HepG2 (cell line): Measurements from ENCODE around the gene ERBB3. TPM values are rescaled to one million over a fixed set of nuclear protein-coding genes. Genes with fewer than 3 reads are reported as not detected.

Experiments
- AKNA ChIP-seq: sonication (generic); formaldehyde crosslinking; IDR thresholded peaks from 2 replicates; pipeline ENCODE4 v1.4.0; 2020; ENCODE audit warnings: missing genetic modification reagents, borderline replicate concordance
- KLF16 ChIP-seq, 2 experiments: sonication (generic) in 1 of 2; formaldehyde crosslinking in 1 of 2; IDR thresholded peaks; 2 replicates each; pipeline versions ENCODE4 v1.6.1 to v1.8.0; 2016 to 2023; ENCODE audit warnings: missing genetic modification reagents in 2 of 2, missing compliant biosample characterization in 1 of 2
- NFYB ChIP-seq: sonication (generic); formaldehyde crosslinking; IDR thresholded peaks from 2 replicates; pipeline ENCODE4 v1.4.0; 2020; ENCODE audit warnings: missing genetic modification reagents
- PCBP1 ChIP-seq: fragments of 200-400 bp; formaldehyde crosslinking; IDR thresholded peaks from 2 replicates; pipeline ENCODE4 v1.6.1; 2017; ENCODE audit warnings: mild to moderate bottlenecking, low read depth, low read length, borderline replicate concordance
- SAP130 ChIP-seq: IDR thresholded peaks from 2 replicates; pipeline ENCODE4 v1.6.1; 2016; ENCODE audit warnings: low read depth
- ZBTB33 ChIP-seq: sonication (generic); formaldehyde crosslinking; IDR thresholded peaks from 2 replicates; pipeline ENCODE4 v1.4.0; 2020; ENCODE audit warnings: missing genetic modification reagents
- ZNF280B ChIP-seq: sonication (generic); formaldehyde crosslinking; IDR thresholded peaks from 2 replicates; pipeline ENCODE4 v1.5.0; 2020; ENCODE audit warnings: missing genetic modification reagents, mild to moderate bottlenecking, borderline replicate concordance
- polyA plus RNA-seq, 8 experiments: library from polyadenylated mRNA; depleted of rRNA in 3 of 8; stranded (reverse) in 7 of 8; unstranded in 1 of 8; fragments of >200 nt; fragmentation: Illumina TruSeq in 4 of 8; extraction: Trizol in 4 of 8; gene quantifications; 2 replicates each; pipeline versions ENCODE4 v1.2.1 to v1.2.3, GENCODE V29; 2011 to 2016; ENCODE audit warnings: low read depth in 4 of 8, missing spikeins in 1 of 8, mixed read lengths in 1 of 8; ENCODE audit not compliant: insufficient read depth in 1 of 8
- total RNA-seq, 5 experiments: library from RNA; depleted of rRNA; stranded (reverse); fragments of >200 nt; fragmentation: Illumina TruSeq; extraction: Trizol; gene quantifications; 2 replicates each; pipeline ENCODE4 v1.2.3, GENCODE V29; 2016; ENCODE audit warnings: low read depth in 1 of 5
- TF ChIP-seq, protein P1 (sequence below): sonication (generic); formaldehyde crosslinking; IDR thresholded peaks from 2 replicates; pipeline ENCODE4 v1.4.0; 2020; ENCODE audit warnings: mild to moderate bottlenecking, missing genetic modification reagents
- TF ChIP-seq, protein P2 (sequence below): sonication (generic); formaldehyde crosslinking; IDR thresholded peaks from 2 replicates; pipeline ENCODE4 v1.9.0; 2021; ENCODE audit warnings: missing genetic modification reagents, borderline replicate concordance

ERBB3 gene
- total and polyA plus RNA-seq, 2 of the 13 experiments (the other 11 are each of a cell fraction or from before 2014, with no cell fraction given), result 93.6 to 358 TPM

DNA sequence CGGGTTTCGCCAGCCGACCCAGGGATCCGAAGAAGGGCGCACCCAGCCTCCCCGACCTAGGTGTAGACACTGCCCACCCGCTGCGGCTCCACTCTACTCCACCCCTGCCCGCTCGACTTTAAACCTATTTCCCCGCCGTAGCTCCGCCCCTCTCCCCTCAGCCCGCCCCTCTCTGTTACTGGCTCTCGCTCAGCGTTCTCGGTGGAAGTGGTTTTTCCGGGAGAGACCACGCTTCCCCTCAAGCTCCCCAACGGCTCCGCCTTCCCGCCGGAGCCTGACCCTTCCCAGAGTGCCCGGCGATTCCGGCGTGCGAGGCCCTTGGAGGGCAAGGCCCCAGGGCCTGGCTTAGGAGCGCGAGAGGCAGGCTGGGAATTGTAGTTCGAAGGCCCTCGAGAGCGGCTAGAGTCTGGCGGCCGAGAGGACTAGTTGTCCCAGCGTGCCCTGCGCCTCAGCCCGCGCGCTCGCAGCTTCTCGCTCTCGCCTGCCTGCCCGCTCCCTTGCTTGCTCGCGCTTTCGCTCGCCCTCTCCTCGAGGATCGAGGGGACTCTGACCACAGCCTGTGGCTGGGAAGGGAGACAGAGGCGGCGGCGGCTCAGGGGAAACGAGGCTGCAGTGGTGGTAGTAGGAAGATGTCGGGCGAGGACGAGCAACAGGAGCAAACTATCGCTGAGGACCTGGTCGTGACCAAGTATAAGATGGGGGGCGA lies 24.3 kb downstream of the ERBB3 start, which contains the start of gene PA2G4 (continued):
- TF ChIP-seq KLF16 (CRISPR knock-in tag; IDR thresholded peaks at IDR 0.05), result peak; percentile 82 to 92; a peak in 2 of 4 replicates
- TF ChIP-seq, protein P1, sequence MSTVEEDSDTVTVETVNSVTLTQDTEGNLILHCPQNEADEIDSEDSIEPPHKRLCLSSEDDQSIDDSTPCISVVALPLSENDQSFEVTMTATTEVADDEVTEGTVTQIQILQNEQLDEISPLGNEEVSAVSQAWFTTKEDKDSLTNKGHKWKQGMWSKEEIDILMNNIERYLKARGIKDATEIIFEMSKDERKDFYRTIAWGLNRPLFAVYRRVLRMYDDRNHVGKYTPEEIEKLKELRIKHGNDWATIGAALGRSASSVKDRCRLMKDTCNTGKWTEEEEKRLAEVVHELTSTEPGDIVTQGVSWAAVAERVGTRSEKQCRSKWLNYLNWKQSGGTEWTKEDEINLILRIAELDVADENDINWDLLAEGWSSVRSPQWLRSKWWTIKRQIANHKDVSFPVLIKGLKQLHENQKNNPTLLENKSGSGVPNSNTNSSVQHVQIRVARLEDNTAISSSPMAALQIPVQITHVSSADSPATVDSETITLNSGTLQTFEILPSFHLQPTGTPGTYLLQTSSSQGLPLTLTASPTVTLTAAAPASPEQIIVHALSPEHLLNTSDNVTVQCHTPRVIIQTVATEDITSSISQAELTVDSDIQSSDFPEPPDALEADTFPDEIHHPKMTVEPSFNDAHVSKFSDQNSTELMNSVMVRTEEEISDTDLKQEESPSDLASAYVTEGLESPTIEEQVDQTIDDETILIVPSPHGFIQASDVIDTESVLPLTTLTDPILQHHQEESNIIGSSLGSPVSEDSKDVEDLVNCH (CRISPR knock-in tag), result peak; percentile 92
- TF ChIP-seq ZNF280B (CRISPR knock-in tag), result peak; percentile 94
- TF ChIP-seq NFYB (CRISPR knock-in tag), result peak; percentile 61
- peak; percentile 53 for TF ChIP-seq ZBTB33 (CRISPR knock-in tag)
- TF ChIP-seq SAP130 (CRISPR knock-in tag), result peak; percentile 96
- TF ChIP-seq AKNA (CRISPR knock-in tag), result no peak
- peak; percentile 87 for TF ChIP-seq PCBP1
- TF ChIP-seq, protein P2, sequence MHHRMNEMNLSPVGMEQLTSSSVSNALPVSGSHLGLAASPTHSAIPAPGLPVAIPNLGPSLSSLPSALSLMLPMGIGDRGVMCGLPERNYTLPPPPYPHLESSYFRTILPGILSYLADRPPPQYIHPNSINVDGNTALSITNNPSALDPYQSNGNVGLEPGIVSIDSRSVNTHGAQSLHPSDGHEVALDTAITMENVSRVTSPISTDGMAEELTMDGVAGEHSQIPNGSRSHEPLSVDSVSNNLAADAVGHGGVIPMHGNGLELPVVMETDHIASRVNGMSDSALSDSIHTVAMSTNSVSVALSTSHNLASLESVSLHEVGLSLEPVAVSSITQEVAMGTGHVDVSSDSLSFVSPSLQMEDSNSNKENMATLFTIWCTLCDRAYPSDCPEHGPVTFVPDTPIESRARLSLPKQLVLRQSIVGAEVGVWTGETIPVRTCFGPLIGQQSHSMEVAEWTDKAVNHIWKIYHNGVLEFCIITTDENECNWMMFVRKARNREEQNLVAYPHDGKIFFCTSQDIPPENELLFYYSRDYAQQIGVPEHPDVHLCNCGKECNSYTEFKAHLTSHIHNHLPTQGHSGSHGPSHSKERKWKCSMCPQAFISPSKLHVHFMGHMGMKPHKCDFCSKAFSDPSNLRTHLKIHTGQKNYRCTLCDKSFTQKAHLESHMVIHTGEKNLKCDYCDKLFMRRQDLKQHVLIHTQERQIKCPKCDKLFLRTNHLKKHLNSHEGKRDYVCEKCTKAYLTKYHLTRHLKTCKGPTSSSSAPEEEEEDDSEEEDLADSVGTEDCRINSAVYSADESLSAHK (CRISPR knock-in tag), result 0 out of 2 replicates have a peak, but pooled peaks have one; percentile 16
